ENCODE results near the gene GRB7. TPM values are rescaled to one million over a fixed set of nuclear protein-coding genes. Genes with fewer than 3 reads are reported as not detected.
"Not testable (repeated sequence)": the region's sequence is repeated elsewhere in the genome, so short reads cannot be mapped to it uniquely, and the experiment has no call there.

GRB7 gene
- total RNA-seq, 2 donors from 2014 or later, result 18.2 to 27.7 TPM

DNA sequence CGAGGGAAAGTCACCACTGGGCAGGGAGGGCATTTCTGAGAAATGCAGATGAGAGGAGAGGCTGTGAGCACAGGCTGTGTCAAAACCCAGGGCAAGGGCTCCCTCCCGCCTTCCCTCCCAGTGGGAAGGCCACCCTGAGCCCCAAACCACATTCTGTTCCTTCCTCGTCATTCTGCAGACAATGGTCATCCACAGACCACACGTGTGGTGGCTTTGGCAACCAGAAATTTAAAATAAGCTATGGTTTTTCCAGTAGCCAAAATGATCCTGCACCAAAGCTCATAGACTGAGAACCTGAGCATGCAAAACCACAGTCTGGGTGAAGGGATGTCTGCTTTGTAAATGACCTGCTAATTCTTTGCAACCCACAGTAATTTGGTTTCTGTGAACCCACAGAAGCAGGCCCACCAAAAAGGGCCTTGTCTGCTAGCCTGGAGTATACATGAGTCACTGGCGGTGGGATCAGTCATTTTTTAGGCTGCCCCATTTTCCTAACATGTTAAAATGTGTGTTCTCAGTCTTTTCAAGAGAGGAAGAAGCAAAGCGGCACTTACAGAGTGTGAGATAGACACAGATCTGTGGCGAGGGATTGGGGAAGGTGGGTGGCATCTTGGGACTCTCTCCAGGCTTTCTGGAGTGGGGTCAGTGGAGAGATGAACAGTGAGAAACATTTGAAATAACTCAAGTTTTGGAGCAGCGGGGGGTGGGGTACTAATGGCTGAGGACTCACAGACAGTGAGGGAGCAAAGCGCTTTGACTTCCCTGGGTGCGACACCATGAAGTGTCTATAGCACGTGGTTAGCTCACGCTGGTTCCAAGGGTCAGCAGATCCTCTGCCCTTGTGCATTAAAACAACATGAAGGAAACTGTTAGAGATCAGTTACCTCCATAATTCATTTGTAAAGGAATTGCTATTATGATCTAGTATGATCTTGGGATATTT is 20.5 kb downstream of the GRB7 start:
- intact Hi-C loops (cut with DNase I, micrococcal nuclease), result no loop called here
- no peak for ATAC-seq
- no peak for DNase-seq

DNA sequence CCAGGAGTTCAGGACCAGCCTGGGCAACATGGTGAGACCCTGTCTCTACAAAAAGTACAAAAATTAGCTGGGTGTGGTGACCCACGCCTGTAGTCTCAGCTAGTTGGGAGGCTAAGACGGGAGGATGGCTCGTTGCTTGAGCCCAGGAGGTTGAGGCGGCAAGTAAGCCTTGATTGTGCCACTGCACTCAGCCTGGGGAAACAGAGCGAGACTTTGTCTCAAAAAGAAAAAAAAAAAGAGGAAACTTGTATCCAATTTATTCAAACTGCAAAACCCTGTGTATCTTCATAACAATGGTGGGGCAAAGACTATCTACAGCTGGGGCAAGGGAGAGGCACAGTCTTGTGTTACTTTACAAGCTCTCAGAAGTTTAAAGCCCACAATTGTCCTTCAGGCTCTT is 21.5 kb downstream of the GRB7 start:
- DNase-seq, result no peak
- intact Hi-C loops (cut with DNase I, micrococcal nuclease), result no loop called here
- no peak for ATAC-seq

DNA sequence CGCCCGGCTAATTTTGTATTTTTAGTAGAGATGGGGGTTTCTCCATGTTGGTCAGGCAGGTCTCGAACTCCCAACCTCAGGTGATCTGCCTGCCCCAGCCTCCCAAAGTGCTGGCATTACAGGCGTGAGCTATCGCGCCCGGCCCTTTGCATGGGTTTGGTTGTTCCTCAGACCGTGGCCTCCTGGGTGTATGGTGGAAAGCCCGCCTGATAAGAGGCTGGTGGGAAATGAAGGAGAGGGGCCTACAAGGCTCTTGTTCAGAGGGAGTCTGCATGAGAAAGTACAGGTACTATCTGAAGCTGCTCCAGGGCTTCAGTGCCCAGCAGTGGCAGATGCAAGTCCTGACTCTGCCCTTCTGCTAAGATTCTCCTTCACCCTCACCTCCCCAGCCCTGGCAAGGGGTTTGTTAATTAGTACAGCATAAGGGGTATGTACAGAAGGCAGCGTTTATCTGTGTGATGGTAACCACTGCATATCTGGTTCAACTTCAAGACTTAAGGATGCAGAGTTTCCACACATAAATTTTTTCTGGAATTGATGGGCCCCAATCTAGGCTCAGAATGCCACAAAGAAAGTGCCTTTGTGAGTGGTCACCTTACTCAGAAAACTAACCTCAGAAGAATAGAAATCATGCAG is 24.2 kb downstream of the GRB7 start:
- intact Hi-C loops (cut with DNase I, micrococcal nuclease), result no loop called here
- no peak for ATAC-seq

DNA sequence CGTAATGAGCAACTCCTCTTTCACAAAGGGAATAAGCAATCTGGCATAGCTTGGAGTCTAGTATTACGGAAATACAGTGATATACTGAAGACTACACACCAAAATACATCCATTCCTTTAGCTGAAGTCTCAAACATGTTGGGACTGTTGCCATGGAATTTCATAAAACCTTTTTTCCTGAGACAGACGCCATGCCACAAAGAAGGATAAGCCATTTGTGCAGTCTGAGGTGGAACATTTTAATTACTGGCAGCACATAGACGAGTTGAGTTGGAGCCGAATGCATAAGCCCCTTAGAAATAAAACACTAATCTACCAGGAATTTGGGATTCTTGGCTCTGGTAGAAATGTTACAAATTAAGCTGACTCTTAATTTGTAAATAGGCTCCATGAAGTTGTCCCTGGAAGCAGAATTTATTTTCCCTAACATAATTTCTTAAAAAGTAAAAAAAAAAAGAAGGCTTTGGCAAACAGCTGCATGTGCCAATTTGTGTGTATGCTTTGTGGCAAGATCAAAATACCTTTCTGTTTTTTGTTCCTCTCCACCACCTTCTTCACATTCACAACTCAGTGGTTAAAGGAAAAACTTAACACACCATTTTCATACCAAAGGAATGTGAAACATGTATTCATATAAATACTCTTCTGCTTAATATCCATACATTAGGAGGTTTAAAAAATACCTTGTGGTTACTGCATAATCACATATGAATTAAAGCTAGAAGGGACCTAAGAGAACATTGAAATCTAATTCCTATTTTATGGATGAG is 25.5 kb downstream of the GRB7 start:
- intact Hi-C loops (cut with DNase I, micrococcal nuclease), result no loop called here
- ATAC-seq (no peak), DNase-seq (no peak)

More for the DNA sequence above, 24.2 kb downstream of the GRB7 start:
- no peak for DNase-seq

DNA sequence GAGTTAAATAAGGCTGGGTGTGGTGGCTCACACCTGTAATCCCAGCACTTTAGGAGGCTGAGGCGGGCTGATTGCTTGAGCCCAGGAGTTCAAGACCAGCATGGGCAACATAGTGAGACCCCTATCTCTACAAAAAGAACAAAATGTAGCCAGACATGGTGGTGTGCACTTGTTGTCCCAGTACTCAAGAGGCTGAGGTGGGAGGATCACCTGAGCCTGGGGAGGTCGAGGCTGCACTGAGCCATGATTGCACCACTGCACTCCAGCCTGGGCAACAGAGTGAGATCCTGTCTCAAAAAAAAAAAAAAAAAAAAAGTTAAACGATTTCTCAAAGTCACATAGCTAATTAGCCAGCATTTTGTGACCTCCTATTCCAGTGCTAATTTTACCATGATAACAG is 26.4 kb downstream of the GRB7 start:
- intact Hi-C loops (cut with DNase I, micrococcal nuclease); ATAC-seq; DNase-seq: not testable (repeated sequence)

DNA sequence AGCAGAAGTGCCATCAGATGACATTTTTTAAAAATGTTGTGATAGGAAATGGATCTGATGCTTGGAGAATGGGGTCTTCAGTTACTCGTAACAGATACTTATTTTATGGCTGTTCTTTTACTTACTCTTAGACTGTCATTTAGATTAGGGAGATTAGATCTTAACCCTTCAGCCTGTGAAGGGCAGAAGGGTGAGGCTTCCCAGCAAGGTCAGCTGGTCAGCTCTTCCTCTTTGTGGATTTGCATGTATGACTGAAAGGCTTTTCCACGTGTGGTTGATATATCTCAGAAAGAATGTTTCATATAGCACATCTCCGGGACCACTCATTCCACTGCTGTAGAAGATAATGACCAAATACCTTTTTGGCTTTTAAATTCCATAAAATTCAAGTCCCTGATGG is 27.4 kb downstream of the GRB7 start:
- intact Hi-C loops (cut with DNase I, micrococcal nuclease), result no loop called here
- ATAC-seq (no peak), DNase-seq (no peak)

DNA sequence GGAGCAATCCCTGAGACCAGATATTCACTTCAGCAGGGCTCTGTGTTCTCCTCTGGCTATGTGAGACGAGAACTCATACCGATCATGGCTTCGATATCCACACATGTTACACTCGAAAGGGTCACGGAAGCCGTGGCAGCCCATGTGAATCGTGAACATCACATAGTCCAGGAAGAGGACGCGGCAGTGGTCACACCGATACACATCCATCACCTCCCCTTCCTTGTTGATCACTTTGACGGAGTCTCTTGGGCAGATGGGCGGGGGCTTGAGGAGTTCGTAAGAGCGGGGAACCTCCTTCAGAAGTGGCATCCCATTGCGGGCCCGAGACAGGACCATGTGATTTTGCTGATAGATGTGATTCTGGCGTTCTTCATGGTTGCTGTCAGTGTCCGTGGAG is 28.0 kb downstream of the GRB7 start:
- ATAC-seq, result no peak
- intact Hi-C loops (cut with DNase I, micrococcal nuclease), result no loop called here
- DNase-seq, result no peak

DNA sequence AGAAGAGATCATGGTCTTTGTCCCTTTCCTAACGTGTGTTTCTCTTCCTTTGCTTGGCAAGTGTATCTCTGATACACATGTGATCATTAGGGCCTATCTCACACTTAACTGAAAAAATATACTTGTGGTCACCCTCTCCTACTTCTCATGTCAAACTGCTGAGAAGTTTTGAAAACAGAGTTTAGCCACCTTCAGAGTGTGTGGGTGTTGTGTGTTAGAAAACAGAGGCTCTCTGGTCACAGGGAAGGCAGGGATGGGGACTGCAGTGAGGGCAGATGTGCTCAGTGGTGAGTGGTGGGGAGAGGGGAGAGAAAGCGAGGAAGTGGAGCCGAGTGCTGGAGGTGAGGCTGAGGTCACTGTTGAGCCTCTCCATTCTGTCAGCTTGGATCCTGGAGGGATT is 29.4 kb downstream of the GRB7 start:
- no peak for DNase-seq
- no peak for ATAC-seq
- intact Hi-C loops (cut with DNase I, micrococcal nuclease), result no loop called here

DNA sequence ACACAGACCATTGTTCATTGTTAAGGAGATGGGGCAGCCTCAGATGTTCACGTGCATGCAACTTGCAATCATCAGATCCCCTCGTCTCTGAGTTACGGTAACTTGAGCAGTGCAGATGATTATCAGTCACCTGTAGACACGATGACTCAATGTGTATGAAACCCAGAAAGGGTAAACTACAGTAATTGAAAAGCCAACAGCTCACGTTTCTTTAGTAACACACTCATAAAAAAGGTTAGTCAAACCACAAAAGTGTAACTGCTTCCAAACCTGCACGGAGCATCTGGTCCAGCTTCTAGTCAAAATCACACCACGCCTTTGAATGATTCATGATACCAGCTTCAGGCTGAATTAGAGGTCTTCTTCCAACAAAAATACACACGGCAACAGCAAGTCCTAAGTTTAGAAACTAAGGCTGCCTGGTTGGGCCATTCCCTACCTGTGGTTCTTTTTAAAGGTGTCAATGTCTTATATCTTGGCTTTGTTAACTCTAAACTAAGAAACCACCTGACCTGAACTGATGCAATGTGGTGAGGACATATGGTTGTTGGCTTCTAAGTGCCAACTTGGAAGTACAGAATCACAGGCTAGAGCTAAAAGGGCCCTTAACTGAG is 32.3 kb downstream of the GRB7 start:
- peak; percentile 34 for ATAC-seq
- intact Hi-C loops (cut with DNase I, micrococcal nuclease), result no loop called here
- DNase-seq, result no peak

DNA sequence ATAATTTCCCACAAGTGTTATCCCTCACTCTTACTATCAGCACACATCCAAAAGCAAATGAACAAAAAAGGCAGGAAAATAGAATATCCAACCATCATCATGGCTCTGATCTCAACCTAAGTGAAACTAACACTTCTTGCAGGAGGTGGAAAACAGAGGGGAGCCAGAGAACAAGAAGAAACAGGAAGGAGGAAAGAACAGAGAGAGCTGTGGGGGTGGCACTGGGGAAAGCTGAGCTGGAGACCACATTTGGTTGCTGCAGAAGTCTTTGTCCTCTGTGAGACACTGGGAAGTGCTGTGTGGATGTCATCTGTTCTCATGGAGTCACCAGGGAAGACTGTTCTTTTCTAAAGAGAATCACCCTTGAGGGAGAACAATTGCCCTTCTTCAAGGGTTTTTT is 34.7 kb downstream of the GRB7 start:
- intact Hi-C loops (cut with DNase I, micrococcal nuclease), result no loop called here
- DNase-seq (no peak), ATAC-seq (no peak)

DNA sequence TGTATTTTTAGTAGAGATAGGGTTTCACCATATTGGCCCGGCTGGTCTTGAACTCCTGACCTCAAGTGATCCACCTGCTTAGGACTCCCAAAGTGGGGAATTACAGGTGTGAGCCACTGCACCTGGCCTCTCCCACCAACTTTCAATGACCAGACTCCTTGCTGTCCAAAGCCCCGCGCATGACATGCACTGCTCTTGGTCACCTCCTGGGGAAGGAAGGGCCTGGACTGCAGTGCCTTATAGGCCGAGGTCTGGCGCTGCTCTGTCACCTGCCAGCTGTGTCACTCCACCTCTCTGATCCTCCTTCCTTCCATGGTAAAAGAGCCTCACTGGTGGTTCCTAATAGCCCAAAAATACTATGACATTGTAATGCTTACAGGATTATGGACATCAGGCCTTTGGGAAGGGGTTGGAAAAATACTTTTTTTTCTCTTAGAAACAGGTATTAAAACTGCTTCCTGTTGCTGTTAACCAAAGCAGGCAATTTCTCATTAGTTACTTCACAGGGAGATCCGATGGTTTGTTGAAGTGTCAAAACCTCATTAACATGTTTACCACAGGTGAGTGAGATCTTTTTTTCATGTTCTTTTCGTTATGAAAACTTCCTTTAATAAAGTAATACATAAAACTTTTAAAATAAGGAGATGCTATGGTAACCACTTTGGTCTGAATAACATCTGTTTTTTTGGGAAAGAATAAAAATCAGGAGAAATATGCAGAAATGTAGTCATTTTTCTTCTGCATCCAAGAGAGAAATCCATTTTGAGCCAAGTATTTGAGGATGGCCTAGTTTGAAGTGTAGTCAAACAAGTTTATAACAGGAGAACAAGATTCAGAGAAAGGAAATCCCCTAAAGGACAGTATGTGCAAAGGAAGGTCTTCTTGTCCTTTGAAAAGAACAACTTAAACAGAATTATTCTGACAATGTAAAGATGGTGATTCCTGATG is 35.5 kb downstream of the GRB7 start:
- ATAC-seq (no peak), DNase-seq (no peak)
- intact Hi-C loops (cut with DNase I, micrococcal nuclease), result no loop called here

DNA sequence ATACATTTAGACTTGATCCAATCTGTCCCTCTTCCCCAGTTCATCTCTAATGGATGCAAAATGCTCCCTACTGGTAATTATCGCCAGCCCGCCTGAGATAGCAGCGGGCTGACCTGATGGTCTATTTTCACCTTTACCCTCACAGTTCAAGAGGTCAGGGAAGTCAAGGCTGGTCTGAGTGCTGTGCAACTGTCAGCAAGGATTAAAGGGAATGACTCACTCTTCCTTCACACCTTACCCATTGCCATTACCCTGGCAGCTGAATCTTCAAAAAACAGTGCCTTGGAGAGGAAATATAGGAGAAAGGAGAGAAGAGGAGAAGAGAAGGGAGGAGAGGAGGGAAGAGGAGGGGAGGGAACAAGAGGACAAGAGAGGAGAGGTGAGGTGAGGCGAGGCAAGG is 36.3 kb downstream of the GRB7 start:
- ATAC-seq (no peak), DNase-seq (no peak)
- intact Hi-C loops (cut with DNase I, micrococcal nuclease), result no loop called here

DNA sequence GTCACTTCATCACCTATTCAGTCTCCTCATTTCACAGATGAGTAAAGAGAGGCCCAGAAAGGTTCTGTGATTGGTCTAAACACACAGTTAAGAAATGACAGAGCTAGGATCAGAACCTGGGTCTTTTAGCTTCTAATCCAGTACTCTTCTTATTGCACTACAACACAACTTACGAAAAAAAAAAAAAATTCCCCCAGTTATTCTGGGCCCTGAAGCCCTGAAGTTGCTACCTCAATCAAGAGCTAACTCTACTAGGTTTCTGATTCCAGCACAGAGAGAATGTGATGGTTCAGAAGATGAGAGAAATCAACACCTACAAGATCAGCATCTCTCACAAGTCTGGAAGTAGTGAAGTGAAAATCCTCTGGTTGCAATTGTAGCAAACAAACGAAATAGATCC is 37.3 kb downstream of the GRB7 start:
- intact Hi-C loops (cut with DNase I, micrococcal nuclease), result no loop called here
- ATAC-seq (no peak), DNase-seq (no peak)

DNA sequence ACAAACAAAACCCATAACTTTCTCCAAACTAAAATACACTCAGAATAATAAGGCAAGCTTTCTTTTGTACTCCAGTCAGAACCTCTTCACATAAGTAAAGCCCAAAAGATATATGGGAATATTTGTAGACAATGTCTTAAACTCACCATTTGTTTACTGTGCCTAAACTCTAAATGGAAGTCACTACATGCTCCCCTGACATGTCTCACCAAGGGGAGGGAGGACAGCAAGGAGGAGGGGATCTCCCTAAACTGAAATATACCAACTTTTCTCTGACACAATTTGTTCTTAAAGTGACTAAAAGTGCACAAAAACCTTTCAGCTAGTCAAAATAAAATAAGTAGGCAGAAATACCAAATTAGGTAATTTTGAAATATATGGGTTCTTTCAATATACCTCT is 38.5 kb downstream of the GRB7 start:
- ATAC-seq (no peak), DNase-seq (no peak)
- intact Hi-C loops (cut with DNase I, micrococcal nuclease), result no loop called here

DNA sequence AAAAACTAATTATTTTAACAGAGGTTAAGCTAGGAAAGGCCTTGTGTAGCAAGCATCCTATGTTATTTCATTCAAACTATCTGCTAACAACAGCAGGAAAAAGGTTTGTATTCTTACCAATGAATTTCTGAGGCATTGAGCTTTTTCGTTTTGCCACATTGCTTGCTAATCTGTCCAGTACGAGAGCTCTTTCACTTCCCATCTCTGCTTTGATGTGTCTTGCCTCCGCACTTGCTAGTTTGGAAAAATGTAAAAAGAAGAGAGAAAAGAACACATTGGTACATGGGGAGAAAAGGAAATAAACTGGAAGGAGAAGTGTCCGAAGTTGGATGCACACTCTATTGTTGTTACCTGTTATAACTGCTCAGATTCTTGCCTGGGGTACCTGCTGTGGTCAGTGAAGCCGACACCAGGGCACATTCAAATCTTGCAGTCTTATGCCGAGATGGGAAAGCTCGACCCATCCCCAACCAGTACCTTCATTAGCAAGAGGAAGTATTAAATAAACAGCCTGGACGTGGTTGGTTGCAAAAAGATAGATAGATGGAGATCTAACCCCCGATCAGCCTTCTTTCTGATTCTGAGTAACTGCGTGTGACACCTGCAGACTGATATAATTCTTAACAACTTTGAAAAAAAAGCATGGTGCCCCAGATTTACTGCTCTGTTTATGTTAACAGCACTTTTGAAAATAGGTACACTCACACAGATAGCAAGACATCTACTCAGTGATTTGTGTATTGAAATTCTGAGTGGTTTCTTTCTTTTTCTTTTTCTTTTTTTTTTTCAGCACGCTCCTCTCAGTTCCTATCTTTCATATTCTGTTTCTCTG is 40.0 kb downstream of the GRB7 start:
- intact Hi-C loops (cut with DNase I, micrococcal nuclease), result no loop called here
- DNase-seq (no peak), ATAC-seq (no peak)

DNA sequence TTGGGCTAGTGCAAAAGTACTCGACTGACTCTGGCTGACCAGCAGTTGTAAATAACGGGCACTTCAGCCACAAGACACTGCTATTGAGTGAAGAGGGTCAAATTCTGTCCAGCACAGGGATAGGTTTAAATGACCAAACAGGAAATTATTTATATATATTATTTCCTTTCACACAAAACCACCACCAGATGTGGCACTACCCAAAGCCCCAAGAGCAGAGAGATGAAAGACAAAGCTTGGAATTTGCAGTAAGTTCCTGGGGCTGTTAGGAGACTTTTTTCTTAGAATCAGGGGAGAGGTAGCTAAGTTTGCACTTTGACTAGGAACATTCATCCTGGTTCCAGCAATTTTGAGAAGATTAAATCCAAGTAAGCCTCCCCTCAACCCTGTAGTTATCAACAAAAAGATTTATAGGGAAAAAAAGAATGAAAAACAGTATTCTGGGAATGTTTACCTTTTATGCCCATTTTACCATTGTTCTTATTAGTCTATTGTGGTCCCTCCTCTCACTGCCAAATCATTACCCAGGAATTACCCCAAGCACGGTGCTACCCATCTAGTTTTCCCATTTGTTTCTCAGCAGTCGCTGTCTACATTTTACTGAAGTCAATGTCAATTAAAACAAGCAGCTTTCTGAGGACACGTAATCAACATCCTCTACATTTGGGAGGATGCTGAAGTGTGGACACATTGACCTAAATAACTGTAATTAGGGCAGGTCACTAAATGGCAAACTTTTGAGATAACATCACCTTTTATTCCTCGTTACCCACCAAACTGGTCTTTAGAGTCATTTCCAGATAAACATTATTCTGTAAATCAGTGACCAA is 43.5 kb downstream of the GRB7 start:
- intact Hi-C loops (cut with DNase I, micrococcal nuclease), result no loop called here
- no peak for DNase-seq
- ATAC-seq, result no peak

DNA sequence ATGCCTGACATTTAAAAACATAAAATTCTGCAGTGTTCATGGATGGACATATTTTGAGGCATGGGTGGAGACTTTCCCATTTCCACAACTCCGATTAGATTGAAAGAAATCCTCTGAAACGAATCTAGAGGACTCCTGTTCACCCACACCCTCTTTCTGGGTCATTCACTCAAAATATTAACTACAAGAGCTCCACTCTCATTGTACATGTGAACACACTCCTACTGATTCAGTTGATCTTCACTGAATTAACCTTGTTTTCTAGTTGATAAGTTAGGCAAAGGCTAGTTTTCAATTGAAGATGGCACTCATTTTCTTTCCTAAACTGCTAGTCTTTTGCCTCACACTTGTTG is 44.1 kb downstream of the GRB7 start:
- DNase-seq, result no peak
- intact Hi-C loops (cut with DNase I, micrococcal nuclease), result no loop called here
- no peak for ATAC-seq
